ENCODE measurements around the gene WNT16. TPM values are rescaled to one million over a fixed set of nuclear protein-coding genes. Genes with fewer than 3 reads are reported as not detected.

Gene WNT16
- total RNA-seq, 1 donor from 2014 or later, result not detected

DNA sequence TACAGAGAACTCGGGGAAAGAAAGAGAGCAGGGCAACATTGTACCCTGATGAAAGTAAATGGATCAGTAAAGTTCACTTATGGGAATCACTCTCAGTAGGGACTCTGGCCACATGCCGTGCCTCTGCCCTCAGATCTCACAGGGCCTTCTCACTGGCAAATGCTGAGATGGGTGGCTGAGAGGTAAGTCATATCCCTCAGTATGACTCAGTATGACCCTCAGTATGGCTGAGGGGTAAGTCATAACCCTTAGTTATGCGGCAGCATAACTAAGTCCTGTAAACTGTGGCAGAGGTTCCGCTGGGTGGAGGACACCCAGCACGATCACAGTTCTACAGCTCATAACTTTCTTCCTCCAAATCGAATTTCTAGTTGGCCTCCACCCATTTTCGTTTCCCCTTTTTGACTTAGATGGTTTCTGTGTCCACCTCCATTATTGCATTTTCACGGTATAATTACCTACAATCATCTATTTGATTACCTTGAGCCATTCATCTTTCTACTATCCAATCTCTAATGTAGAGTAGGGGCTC is 26.5 kb upstream of the WNT16 start:
- TF ChIP-seq, protein P1, sequence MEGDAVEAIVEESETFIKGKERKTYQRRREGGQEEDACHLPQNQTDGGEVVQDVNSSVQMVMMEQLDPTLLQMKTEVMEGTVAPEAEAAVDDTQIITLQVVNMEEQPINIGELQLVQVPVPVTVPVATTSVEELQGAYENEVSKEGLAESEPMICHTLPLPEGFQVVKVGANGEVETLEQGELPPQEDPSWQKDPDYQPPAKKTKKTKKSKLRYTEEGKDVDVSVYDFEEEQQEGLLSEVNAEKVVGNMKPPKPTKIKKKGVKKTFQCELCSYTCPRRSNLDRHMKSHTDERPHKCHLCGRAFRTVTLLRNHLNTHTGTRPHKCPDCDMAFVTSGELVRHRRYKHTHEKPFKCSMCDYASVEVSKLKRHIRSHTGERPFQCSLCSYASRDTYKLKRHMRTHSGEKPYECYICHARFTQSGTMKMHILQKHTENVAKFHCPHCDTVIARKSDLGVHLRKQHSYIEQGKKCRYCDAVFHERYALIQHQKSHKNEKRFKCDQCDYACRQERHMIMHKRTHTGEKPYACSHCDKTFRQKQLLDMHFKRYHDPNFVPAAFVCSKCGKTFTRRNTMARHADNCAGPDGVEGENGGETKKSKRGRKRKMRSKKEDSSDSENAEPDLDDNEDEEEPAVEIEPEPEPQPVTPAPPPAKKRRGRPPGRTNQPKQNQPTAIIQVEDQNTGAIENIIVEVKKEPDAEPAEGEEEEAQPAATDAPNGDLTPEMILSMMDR (conservative IDR thresholded peaks at IDR 0.05), result no peak
- Mint-ChIP-seq H3K4me3 (no peak overlapping the region), H3K9me3 (no peaks in the 10 kb centered on the region), H3K36me3 (ENCODE audit: low read depth) (no peaks in the 10 kb centered on the region), H3K4me1 (peaks cover 6% of the 10 kb centered on the region), H3K27me3 (ENCODE audit: low read depth) (no peaks in the 10 kb centered on the region), H3K27ac (ENCODE audit: unreplicated experiment) (no peak overlapping the region)
- no peak for DNase-seq (ENCODE audit: low read depth, low spot score)

DNA sequence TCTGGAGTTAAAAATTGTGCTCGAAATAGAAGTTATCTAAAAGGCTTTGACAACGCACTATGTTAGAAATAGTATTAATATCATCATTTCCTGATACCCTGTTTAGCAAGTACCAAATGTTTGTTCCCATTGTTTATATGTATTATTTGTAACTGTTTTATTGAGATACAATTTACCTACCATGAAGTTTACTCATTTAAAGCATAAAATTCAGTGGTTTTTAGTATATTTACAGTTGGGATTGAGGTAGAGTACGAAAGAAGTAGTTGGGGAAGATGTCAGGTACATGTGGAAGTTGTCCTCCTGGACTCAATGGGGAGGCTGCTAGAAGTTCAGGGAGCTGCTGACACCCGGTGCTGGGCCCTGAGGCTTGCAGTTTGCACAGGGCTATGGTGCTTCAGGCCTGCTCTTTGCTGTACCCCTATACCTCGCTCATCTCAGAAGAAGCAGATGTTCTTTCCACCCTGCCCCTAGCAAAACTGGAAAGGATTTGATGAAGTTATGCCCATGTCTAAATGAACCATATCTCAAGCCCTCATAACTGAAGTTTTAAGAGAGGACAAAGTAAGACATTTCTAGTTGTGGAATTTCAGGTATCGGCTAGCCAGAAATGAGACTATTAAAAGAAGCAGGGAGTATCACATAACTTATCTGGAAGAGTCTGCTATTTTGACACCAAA is 25.2 kb upstream of the WNT16 start:
- peaks cover 8% of the 10 kb centered on the region for H3K4me1 Mint-ChIP-seq
- TF ChIP-seq, protein P1 (conservative IDR thresholded peaks at IDR 0.05), result no peak
- H3K9me3 Mint-ChIP-seq, result no peaks in the 10 kb centered on the region
- no peak for DNase-seq (ENCODE audit: low read depth, low spot score)
- no peak overlapping the region for H3K4me3 Mint-ChIP-seq
- no peaks in the 10 kb centered on the region for H3K27me3 Mint-ChIP-seq (ENCODE audit: low read depth)
- H3K27ac Mint-ChIP-seq (ENCODE audit: unreplicated experiment), result no peak overlapping the region
- no peaks in the 10 kb centered on the region for H3K36me3 Mint-ChIP-seq (ENCODE audit: low read depth)

DNA sequence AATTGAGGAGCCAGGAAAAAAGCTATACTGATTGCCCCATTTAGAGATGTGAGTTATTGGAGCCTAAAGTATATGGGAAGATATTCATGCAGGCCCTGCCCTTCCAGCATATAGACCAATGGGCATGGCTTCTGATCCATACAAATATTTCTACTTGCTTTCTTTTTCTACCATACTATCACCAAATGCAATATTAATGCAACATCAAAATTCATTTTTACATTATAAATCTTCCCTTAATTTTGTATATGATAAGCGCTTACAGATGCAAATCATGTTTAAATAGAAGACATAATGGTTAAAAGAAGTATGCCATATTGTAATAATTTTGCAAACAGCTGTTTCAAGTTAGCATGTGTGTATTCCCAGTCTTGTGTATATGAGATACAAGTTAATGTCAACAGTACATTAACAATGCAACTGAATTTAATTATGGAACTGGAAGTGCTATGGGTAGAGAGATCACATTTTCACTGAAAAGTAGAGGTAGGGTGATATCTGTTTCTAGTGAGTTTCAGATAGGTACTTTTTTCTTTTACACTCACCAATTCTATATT is 24.6 kb upstream of the WNT16 start:
- no peaks in the 10 kb centered on the region for H3K27me3 Mint-ChIP-seq (ENCODE audit: low read depth)
- TF ChIP-seq, protein P1 (conservative IDR thresholded peaks at IDR 0.05), result no peak
- H3K9me3 Mint-ChIP-seq, result no peaks in the 10 kb centered on the region
- no peak overlapping the region for H3K27ac Mint-ChIP-seq (ENCODE audit: unreplicated experiment)
- H3K4me1 Mint-ChIP-seq, result peaks cover 8% of the 10 kb centered on the region
- H3K4me3 Mint-ChIP-seq, result no peak overlapping the region
- no peaks in the 10 kb centered on the region for H3K36me3 Mint-ChIP-seq (ENCODE audit: low read depth)
- DNase-seq (ENCODE audit: low read depth, low spot score), result no peak

DNA sequence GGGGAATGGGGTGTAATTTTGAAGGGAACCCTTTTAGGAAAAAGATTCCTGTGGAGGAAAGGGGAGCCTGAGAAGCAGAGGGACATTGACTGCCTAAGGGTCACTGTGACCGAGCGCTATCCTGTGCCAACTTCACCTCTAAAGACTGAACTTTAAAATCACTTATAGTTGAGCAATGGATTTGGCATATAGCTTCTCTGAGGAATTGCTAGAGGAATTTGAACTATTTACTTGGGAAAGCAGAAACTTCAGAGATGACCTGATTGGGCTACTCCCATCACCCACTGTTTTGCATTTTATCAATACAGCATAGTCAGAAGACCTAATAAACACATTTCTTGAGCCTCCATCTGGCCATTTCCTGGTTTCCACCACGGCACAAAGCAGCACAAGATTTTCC is 23.7 kb upstream of the WNT16 start:
- no peak for DNase-seq (ENCODE audit: low read depth, low spot score)
- Mint-ChIP-seq H3K9me3 (peaks cover 4% of the 10 kb centered on the region), H3K27ac (ENCODE audit: unreplicated experiment) (no peak overlapping the region), H3K4me3 (no peak overlapping the region), H3K36me3 (ENCODE audit: low read depth) (no peaks in the 10 kb centered on the region), H3K4me1 (peaks cover 8% of the 10 kb centered on the region), H3K27me3 (ENCODE audit: low read depth) (no peaks in the 10 kb centered on the region)
- TF ChIP-seq, protein P1 (conservative IDR thresholded peaks at IDR 0.05), result no peak

DNA sequence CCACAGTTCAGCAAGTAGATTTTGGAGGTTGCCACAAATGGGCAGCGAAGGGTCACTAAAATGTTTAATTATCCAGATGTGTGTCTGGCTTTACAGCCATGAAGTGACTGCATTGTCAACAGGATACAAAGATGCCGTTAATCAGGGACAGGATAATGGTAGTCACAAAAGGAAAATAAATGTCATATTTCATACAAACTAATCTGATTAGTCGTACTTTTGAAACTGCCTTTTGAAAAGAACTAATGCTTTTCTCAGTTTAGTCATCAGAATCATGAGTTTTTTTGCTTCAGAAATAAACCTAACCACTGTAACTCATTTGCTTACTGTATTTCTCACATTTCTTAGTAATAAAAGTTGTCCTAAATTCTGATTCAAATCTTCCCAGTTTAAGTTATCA is 22.2 kb upstream of the WNT16 start:
- no peak for DNase-seq (ENCODE audit: low read depth, low spot score)
- Mint-ChIP-seq H3K9me3 (peaks cover 13% of the 10 kb centered on the region), H3K27ac (ENCODE audit: unreplicated experiment) (no peak overlapping the region), H3K36me3 (ENCODE audit: low read depth) (no peaks in the 10 kb centered on the region), H3K4me1 (peaks cover 8% of the 10 kb centered on the region), H3K27me3 (ENCODE audit: low read depth) (no peaks in the 10 kb centered on the region), H3K4me3 (no peak overlapping the region)
- TF ChIP-seq, protein P1 (conservative IDR thresholded peaks at IDR 0.05), result no peak
